GM21825 (cell line): ENCODE measurements around the gene CLTB.

Source experiments
- ATAC-seq: cut with Tn5 transposase; IDR thresholded peaks from one replicate; pipeline ENCODE4 v1.9.1; 2021; ENCODE audit warnings: mild to moderate bottlenecking, moderate library complexity; ENCODE audit not compliant: unreplicated experiment

Gene CLTB

GRCh38 chr5:176405656-176406435 lies 10.5 kb downstream of the CLTB start:
- ATAC-seq = no peak

GRCh38 chr5:176401281-176402205 lies 14.8 kb downstream of the CLTB start:
- no peak for ATAC-seq

- ATAC-seq = no peak
These were observed 15.8 kb downstream of the CLTB start for GRCh38 chr5:176400382-176401156.

- ATAC-seq = no peak
These were observed 18.5 kb downstream of the CLTB start for GRCh38 chr5:176397736-176398420.

- no peak for ATAC-seq
These were observed 20.0 kb downstream of the CLTB start for GRCh38 chr5:176396330-176396729.

DNA sequence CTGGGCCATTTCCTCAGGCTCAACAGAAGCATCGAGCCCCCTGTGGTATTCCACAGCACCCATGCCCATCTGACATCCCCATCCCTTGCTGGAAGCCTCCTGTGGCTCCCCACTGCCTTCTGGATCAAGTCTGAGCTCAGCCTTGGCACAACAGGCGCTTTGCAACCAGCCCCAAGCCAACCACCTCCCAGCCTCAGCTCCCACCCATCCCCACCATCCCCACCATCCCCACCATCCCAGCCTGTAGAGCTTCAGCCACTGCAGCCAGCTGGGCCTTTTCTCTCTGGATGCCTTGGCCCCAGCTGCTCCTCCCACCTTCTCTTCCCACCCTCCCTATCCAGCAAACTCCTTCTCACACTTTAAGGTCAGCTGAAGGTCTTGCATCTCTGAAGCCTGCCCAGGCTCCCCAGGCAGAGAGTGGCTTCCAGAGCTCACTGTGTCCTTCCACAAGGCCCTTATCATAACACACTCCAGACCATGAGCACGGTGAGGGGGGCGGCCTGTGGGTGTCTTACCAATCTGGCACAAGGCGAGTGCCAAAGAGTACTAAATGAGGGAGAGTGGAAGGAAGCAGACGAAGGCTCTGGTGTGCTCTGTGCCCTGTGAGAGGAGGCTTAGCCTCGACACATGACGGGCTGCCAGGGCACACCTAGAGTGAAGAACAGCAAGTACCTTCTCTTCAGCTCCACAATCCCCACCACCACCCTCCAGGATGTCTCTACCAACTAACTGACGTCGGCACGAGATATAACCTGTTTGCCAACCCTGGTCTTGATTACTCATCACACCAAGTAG lies 21.3 kb downstream of the CLTB start:
- no peak for ATAC-seq

GRCh38 chr5:176394096-176394495 lies 22.2 kb downstream of the CLTB start:
- ATAC-seq = no peak

GRCh38 chr5:176392526-176392925 lies 23.8 kb downstream of the CLTB start:
- no peak for ATAC-seq

DNA sequence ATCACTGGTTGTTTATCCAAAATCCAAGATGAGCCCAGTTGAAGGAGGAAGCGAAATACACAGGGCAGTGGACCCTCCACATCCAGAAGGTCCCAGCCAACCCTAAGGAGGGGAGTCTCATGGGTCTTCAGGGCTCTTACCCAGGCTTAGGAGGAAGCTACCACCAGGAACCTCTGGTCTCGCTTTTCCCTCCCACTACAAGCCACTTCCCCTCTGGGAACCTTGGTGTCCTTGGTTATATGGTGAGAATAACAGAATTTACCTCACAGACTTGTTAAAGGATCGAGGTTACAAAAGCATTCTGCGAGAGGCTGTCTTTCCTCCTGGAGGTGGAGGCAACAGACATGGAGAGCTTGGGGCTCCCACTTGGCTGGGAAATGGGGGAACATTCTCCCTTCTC lies 24.3 kb downstream of the CLTB start:
- no peak for ATAC-seq

DNA sequence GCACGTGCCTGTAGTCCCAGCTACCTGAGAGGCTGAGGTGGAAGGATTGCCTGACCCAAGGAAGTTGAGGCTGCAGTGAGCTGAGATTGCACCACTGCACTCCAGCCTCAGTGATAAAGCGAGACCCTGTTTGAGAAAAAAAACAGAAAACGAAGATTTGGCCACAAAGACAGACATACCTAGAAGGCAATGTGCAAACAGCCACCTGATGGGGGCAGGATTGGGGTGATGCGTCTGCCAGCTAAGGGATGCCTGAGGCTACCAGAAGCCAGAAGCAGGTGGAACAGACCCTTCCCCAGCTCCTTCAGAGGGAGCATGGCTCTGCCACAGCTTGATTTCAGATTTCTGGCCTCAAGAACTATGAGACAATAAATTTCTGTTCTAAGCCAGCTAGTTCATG lies 24.9 kb downstream of the CLTB start:
- no peak for ATAC-seq

DNA sequence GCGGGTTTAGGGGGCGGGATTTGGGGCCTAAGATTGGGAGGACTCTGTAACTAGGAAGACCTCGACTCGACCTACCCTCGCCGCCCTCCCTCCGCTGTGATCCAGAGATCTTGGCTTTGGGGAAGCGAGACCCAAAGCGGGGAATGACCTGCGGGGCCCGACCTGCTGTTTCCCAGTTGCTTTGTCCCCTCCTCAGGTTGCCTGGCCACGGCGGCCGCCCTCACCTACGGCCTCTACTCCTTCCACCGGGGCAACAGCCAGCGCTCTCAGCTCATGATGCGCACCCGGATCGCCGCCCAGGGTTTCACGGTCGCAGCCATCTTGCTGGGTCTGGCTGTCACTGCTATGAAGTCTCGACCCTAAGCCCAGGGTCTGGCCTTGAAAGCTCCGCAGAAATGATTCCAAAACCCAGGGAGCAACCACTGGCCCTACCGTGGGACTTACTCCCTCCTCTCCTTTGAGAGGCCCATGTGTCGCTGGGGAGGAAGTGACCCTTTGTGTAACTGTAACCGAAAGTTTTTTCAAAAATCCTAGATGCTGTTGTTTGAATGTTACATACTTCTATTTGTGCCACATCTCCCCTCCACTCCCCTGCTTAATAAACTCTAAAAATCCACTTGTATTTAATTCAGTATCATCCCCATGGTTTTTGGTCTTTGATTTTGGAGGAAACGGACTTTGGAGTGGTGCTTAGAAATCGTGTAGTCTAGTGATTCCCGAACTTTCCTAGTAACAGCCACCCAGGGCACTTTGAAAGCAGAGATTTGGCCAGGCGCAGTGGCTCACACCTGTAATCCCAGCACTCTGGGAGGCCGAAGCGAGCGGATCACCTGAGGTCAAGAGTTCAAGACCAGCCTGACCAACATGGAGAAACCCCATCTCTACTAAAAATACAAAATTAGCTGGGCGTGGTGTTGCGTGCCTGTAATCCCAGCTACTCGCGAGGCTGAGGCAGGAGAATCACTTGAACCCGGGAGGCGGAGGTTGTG lies 26.9 kb downstream of the CLTB start:
- peak; percentile 26 for ATAC-seq

- ATAC-seq = peak; percentile 80
These were observed 27.8 kb downstream of the CLTB start, which contains the start of the genes HIGD2A and NOP16 for GRCh38 chr5:176388444-176389134. Gene HIGD2A (plus strand): TSS chr5:176388751. CDS start chr5:176388820, 69 bp downstream. Gene NOP16 (minus strand): TSS chr5:176388598. CDS start chr5:176388539, 59 bp downstream.

DNA sequence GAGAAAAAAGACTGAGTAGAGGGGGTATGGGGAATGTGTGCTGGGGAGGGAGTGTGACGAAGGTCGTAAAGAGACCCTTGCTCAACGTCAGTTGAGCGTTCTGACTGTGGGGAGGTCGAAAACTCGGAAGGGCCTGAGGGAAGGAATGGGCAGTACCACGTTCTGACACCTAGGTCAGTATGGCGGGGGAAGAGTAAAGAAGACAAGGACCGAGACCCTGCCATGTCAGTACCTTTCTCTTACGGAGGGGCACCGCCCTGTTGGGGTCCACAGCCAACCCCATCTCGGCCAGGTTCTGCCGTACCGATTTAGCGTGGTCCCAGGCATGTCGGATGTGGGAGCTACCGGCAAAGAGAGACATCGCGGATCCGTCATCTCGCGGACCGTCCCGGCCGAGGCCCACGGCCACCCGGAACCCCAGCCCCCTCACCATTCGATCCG lies 28.3 kb downstream of the CLTB start:
- no peak for ATAC-seq

GRCh38 chr5:176387384-176387925 lies 28.9 kb downstream of the CLTB start:
- no peak for ATAC-seq

DNA sequence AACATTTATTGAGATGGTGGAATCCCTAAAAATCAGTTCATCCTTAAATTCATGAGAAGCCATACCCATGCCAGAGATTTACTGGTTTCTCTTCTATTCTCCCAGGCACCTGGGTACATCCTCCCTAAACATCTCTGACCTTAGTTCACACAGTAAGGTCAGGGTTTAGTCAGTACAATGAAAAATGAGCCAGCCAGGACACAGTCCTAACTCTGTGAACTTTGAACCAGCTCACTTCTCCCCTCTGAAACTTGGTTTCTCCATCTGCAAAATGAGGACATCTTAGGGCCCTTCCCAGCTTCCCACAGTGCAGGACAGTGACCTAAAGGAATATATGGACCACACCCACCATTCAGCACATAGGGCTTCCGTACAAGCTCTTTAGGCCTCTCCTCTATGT lies 29.8 kb downstream of the CLTB start:
- no peak for ATAC-seq

DNA sequence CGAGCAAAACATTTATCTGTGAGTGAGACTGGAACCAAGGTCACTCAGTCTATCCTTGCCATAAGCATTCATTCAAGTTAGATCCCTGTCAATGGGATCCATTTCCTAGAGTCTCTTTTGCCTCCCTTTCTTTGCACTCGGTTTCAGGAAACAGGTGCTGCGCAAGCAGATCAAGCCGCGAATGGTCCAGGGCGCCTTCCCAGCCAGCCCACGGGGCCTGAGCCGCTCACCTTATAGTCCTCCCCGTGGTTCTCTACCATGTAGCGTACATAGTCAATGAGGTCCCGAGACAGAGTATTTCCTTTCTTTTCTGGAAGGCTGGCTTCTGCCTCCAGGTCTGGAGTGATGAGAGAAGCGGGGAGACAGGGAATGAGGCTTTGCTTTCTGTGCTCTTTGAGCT lies 31.3 kb downstream of the CLTB start:
- ATAC-seq = no peak

GRCh38 chr5:176384366-176384930 lies 31.9 kb downstream of the CLTB start:
- no peak for ATAC-seq
